KMS-11 (cell line): ENCODE data around the gene ADD2.

Source experiments
- H2AFZ ChIP-seq: fragments of 200-600 bp; sonication (generic); 2 replicates; pipeline ENCODE4 v1.6.1; 2016; ENCODE audit warnings: antibody characterized with exemption, mixed run types, low read depth
- H3K27ac ChIP-seq: fragments of 200-600 bp; sonication (generic); 2 replicates; pipeline ENCODE4 v1.6.1; 2016; ENCODE audit warnings: mild to moderate bottlenecking, mixed run types
- H3K27me3 ChIP-seq: fragments of 200-600 bp; sonication (generic); 2 replicates; pipeline ENCODE4 v1.6.1; 2017; ENCODE audit warnings: mild to moderate bottlenecking, low read depth, mixed run types, moderate library complexity; ENCODE audit not compliant: insufficient read depth
- H3K36me3 ChIP-seq: fragments of 200-600 bp; sonication (generic); 2 replicates; pipeline ENCODE4 v1.6.1; 2017; ENCODE audit warnings: mild to moderate bottlenecking, mixed run types; ENCODE audit not compliant: insufficient read depth
- H3K4me1 ChIP-seq: fragments of 200-600 bp; sonication (generic); 2 replicates; pipeline ENCODE4 v1.6.1; 2016; ENCODE audit warnings: mild to moderate bottlenecking, low read depth, mixed run types; ENCODE audit not compliant: poor library complexity, severe bottlenecking
- H3K4me2 ChIP-seq: fragments of 200-600 bp; sonication (generic); 2 replicates; pipeline ENCODE4 v1.7.0; 2016; ENCODE audit warnings: mild to moderate bottlenecking, mixed run types
- H3K4me3 ChIP-seq: fragments of 200-600 bp; sonication (generic); IDR thresholded peaks from 2 replicates; pipeline ENCODE4 v1.6.1; 2017; ENCODE audit warnings: low read depth, low read length, mixed read lengths; ENCODE audit not compliant: insufficient read depth
- H3K79me2 ChIP-seq: fragments of 200-600 bp; sonication (generic); 2 replicates; pipeline ENCODE4 v1.6.1; 2016; ENCODE audit warnings: low read depth, mixed run types; ENCODE audit not compliant: insufficient read depth
- H3K9ac ChIP-seq: fragments of 200-600 bp; sonication (generic); 2 replicates; pipeline ENCODE4 v1.6.1; 2016; ENCODE audit warnings: mild to moderate bottlenecking, mixed run types
- H4K20me1 ChIP-seq: fragments of 200-600 bp; sonication (generic); 2 replicates; pipeline ENCODE4 v1.6.1; 2016; ENCODE audit warnings: mild to moderate bottlenecking, mixed run types; ENCODE audit not compliant: insufficient read depth
- CTCF ChIP-seq: fragments of 200-600 bp; sonication (generic); conservative IDR thresholded peaks from 2 replicates; pipeline ENCODE4 v1.6.1; 2017; ENCODE audit warnings: low read depth, mild to moderate bottlenecking, antibody characterized with exemption, low read length, moderate library complexity, mixed read lengths

The ADD2 gene

GRCh38 chr2:70753031-70753430 is 15.0 kb downstream of the ADD2 start:
- H3K4me1 ChIP-seq: peaks cover 18% of the 10 kb centered on the region
- peaks cover 32% of the 10 kb centered on the region; the same call in 1 of the 2 replicates for H3K79me2 ChIP-seq
- no peaks in the 10 kb centered on the region for H3K36me3 ChIP-seq
- H3K27me3 ChIP-seq: no peaks in the 10 kb centered on the region
- H4K20me1 ChIP-seq: no peaks in the 10 kb centered on the region
- H3K4me3 ChIP-seq: no peak overlapping the region
- no peak overlapping the region for H3K4me2 ChIP-seq
- no peak for TF ChIP-seq CTCF
- no peak overlapping the region for H2AFZ ChIP-seq
- no peak overlapping the region for H3K9ac ChIP-seq
- no peak overlapping the region for H3K27ac ChIP-seq

- Histone ChIP-seq H3K27me3 (no peaks in the 10 kb centered on the region), H3K27ac (no peak overlapping the region), H3K36me3 (no peaks in the 10 kb centered on the region), H3K79me2 (peaks cover 33% of the 10 kb centered on the region), H3K9ac (no peak overlapping the region), H2AFZ (no peak overlapping the region), H3K4me3 (no peak overlapping the region), H3K4me2 (no peak overlapping the region), H4K20me1 (no peaks in the 10 kb centered on the region), H3K4me1 (peaks cover 23% of the 10 kb centered on the region)
- no peak for TF ChIP-seq CTCF
Measured at GRCh38 chr2:70752396-70752795, 15.6 kb downstream of the ADD2 start.

- Histone ChIP-seq H3K27me3 (no peaks in the 10 kb centered on the region), H3K4me2 (no peak overlapping the region), H3K9ac (no peak overlapping the region), H3K4me3 (no peak overlapping the region), H3K4me1 (peaks cover 19% of the 10 kb centered on the region), H3K27ac (no peak overlapping the region), H2AFZ (no peak overlapping the region), H4K20me1 (no peaks in the 10 kb centered on the region), H3K36me3 (no peaks in the 10 kb centered on the region), H3K79me2 (peaks cover 31% of the 10 kb centered on the region)
- no peak for TF ChIP-seq CTCF
Measured at GRCh38 chr2:70751881-70752280, 16.1 kb downstream of the ADD2 start.

- Histone ChIP-seq H4K20me1 (no peaks in the 10 kb centered on the region), H3K27ac (no peak overlapping the region), H3K79me2 (peaks cover 31% of the 10 kb centered on the region), H3K27me3 (no peaks in the 10 kb centered on the region), H2AFZ (no peak overlapping the region), H3K36me3 (no peaks in the 10 kb centered on the region), H3K4me2 (no peak overlapping the region), H3K4me1 (peaks cover 12% of the 10 kb centered on the region), H3K4me3 (no peak overlapping the region), H3K9ac (no peak overlapping the region)
- no peak for TF ChIP-seq CTCF
Measured at GRCh38 chr2:70750320-70750719, 17.7 kb downstream of the ADD2 start.
